ENCODE measurements around the gene UQCR11.

DNA sequence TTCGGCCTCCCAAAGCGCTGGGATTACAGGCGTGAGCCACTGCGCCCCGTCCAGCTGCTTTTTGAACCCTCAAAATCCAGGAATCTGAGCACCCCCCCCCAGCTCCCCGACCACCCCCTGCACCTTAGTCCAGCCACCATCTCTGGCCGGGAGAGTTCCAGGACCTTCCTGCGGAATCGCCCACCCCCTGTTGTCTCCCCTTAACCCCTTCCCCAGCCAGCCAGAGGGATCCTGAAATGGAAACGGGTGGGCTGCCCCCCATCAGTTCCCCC lies 11.8 kb downstream of the UQCR11 start:
- TF ChIP-seq, protein P1, sequence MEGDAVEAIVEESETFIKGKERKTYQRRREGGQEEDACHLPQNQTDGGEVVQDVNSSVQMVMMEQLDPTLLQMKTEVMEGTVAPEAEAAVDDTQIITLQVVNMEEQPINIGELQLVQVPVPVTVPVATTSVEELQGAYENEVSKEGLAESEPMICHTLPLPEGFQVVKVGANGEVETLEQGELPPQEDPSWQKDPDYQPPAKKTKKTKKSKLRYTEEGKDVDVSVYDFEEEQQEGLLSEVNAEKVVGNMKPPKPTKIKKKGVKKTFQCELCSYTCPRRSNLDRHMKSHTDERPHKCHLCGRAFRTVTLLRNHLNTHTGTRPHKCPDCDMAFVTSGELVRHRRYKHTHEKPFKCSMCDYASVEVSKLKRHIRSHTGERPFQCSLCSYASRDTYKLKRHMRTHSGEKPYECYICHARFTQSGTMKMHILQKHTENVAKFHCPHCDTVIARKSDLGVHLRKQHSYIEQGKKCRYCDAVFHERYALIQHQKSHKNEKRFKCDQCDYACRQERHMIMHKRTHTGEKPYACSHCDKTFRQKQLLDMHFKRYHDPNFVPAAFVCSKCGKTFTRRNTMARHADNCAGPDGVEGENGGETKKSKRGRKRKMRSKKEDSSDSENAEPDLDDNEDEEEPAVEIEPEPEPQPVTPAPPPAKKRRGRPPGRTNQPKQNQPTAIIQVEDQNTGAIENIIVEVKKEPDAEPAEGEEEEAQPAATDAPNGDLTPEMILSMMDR (IDR thresholded peaks at IDR 0.05) = no peak
- no peak for TF ChIP-seq POLR2A (IDR thresholded peaks at IDR 0.05)

Measured in body of pancreas (tissue), 4 donors.